Activated CD4-positive, CD25-positive, alpha-beta regulatory T cell treated with anti-CD3 and anti-CD28 coated beads, Interleukin-2, amount 50 U/mL, for 16 hours (primary cell): ENCODE results near the gene GDPD1.
"Not testable (repeated sequence)": the region's sequence is repeated elsewhere in the genome, so short reads cannot be mapped to it uniquely, and the experiment has no call there.

Experiments
- DNase-seq: peaks from one replicate; pipeline ENCODE4 v3.0.0-alpha.2; 2020; ENCODE audit warnings: low read depth, low spot score

The GDPD1 gene

DNA sequence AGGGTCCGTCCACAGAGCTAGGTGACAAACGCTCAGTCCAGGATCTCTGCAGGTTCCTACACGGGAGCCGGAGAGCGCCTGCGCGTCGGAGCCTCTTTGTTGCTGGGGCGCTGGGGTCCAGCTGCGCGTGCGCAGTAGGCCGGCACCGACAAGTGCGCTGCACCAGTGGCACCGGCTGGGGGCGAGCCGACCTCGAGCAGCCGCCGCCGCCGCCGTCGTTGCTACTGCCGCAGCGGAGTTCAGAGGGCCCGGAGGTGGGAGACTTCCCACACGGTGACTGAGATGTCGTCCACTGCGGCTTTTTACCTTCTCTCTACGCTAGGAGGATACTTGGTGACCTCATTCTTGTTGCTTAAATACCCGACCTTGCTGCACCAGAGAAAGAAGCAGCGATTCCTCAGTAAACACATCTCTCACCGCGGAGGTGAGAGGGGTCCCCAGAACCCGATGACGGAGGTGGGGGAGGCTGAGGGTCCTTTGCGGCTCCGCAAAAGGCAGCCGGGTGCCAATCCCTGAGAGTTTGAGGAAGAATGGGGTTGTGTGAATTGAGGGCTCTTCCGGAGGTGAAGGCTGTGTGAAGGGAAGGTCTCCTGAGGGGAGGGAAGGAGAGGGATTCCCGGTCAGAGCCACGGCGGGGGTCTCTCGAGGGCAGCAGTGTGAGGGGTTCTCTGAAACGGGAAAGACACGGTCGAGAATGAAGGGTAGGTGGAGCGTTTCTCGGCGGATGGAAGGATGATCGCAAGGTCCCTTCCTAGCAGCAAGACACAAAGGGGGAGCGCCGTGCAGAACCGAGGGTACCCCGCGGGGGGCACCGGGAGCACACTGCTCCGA is at the start of gene GDPD1:
Gene GDPD1, plus strand, starts transcription at position 184 of the 831 bp plus-strand sequence. Its CDS starts 99 bp downstream, at position 283.
- DNase-seq: peak; percentile 87

GRCh38 chr17:59172436-59173004 is 47.8 kb upstream of the GDPD1 start:
- no peak for DNase-seq

DNA sequence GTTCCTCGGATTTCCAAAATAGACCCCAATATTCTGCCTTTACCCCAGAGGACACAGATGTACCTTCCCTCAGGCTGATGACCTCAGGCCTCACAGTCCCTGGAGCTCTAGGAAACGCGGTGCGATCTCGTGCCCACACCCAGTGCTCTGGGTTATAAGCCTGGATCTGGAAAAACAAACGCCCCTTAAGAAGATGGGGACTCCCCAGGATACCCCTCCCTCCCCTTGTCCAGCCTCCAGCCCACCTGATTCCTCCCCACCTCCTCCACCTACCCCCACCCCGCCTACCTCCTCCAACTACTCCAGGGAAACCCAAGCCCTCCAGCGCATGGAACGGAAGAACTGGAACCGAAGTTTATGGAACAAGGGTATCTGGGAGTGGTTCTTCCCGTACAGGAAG is 45.6 kb upstream of the GDPD1 start:
- DNase-seq: no peak

DNA sequence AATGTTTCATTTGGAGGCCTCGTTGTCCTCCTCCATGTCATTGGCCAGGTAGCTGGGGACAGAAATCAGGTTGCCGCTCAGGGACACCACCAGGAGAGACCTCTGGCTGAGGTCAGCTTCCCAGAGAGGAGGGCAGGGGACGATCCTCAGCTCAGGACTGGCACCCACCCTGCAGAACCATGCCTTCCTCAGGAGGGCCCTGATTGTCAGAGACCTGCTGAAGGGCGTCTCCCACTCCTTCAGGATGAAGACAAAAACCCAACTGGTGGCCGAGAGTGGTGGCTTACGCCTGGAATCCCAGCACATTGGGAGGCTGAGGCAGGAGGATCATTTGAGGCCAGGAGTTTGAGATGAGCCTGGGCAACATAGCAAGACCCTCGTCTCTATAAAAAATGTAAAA is 45.2 kb upstream of the GDPD1 start:
- no peak for DNase-seq

- DNase-seq: no peak
Measured at GRCh38 chr17:59178266-59178985, 41.9 kb upstream of the GDPD1 start.

- not testable (repeated sequence) for DNase-seq
Measured at GRCh38 chr17:59179601-59180000, 40.7 kb upstream of the GDPD1 start.

GRCh38 chr17:59180626-59181025 is 39.7 kb upstream of the GDPD1 start:
- DNase-seq: no peak

DNA sequence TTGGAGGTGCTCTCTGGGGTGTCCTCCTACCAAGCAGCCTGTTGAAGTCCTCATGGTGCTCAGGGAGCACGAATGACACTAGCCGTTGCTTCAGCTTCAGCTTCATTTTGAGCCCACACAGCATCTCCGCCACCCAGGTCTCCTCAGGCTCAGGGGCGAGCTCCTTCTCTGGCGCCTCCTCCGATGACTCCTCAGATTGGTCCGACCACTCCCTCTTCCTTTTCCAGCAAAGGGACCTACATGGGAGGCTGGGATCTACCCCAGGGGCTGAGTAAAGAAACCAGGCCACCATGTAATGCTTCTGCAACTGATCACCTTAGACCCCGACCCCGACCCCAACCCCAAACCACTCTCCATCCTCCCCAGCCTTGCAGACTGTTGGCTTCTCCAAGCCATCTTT is 38.8 kb upstream of the GDPD1 start:
- no peak for DNase-seq

DNA sequence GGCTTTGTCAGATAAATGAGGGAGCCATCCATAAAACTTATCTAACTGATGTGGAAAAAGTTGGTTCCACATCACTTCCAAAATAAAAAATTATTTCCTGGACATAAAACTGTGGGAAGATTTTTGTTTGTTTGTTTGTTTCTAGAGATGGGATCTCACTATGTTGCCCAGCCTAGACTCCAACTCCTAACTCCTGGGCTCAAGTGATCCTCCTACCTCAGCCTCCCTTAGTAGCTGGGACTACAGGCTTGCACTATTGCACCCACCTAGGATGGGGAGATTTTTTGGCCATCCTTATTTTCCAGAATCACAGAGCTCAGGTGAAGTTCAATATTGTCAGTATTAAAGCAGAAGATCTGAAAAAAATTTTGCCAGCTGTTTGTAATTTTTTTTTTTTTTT is 34.3 kb upstream of the GDPD1 start:
- DNase-seq: no peak

- no peak for DNase-seq
Measured at GRCh38 chr17:59186850-59187249, 33.5 kb upstream of the GDPD1 start.

- no peak for DNase-seq
Measured at GRCh38 chr17:59190806-59191205, 29.5 kb upstream of the GDPD1 start.

- no peak for DNase-seq
Measured at GRCh38 chr17:59193336-59193862, 26.9 kb upstream of the GDPD1 start.

- no peak for DNase-seq
Measured at GRCh38 chr17:59199398-59199797, 20.9 kb upstream of the GDPD1 start.

GRCh38 chr17:59202320-59202719 is 18.0 kb upstream of the GDPD1 start:
- no peak for DNase-seq

DNA sequence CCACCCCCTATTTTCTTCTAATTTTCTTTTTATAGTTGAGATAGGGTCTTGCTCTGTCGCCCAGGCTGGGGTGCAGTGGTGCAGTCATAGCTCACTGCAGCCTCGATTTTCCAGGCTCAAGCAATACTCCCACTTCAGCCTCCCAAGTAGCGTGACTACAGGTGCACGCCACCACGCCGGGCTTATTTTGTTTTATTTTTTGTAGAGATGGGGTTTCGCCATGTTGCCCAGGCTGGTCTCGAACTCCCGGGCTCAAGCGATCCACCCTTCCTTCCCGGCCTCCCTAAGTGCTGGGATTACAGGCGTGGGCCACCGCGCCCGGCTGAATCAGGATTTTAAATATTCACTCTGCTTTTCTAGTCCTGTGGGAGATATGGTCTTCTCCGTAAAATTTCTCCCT is 941 bp upstream of the GDPD1 start:
- DNase-seq: no peak

DNA sequence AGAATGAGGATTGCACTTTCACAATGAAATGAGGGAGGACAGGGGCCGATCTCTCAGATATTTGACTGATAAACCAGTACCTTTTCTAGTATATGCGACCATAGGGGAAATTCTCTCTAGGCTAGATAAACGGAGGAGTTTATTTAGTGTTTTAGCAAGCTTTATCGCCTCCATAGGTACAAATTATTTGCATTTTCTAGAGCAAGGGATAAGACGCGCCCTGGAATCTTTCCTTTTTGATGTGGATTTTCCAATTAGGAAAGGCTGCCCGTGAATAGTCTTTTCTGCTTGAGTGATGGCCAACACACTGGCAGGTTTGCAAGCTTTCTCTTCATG is 351 bp upstream of the GDPD1 start:
- DNase-seq: no peak

DNA sequence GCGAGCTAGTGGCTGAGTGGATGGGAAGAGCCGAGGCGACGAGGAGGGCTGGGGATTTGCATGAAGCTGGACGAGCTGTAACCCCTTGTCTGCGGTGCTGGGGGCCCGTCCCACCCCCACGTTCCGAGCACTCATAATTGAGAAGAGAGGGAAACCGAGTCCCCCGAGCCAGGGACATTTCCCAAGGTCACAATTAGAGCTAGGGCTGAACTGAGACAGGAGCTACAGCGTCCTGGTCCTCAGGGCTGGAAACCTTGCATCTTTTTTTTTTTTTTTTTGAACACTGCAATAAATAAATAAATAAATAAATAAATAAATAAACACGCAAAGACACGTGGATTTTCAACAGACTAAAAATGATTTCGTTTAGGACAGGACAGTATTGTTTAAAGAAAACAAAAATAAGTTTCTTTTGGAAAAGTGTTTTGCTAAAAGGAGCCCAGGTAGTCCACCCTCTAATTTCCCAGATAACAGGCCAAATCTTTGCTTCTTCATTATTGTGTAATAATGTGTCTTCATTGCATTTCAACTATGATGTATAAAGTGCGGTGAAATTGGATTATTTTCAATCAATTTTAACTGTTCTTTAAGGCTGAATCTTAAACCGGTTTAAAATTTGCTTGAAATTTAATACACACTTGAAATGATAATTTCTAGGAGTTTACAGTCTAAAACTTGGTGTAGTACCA is 992 bp downstream of the GDPD1 start:
- no peak for DNase-seq

DNA sequence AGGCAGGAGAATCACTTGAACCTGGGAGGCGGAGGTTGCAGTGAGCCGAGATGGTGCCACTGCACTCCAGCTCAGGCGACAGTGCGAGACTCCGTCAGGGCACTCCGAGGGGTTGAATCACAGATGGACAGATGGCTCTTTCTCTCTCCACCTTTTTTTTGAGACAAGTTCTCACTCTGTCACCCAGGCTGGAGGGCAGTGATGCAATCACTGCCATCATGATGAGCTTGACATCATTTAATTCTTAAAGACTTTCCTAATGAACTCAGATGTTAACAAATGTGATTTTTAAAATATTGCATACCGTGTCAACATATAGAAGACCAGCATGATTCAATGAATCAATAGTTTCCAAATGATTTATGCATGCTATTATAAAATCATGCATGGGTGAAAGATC is 3.5 kb downstream of the GDPD1 start:
- DNase-seq: no peak

- not testable (repeated sequence) for DNase-seq
Measured at GRCh38 chr17:59228588-59228987, 8.3 kb downstream of the GDPD1 start.

- no peak for DNase-seq
Measured at GRCh38 chr17:59230764-59231163, 10.5 kb downstream of the GDPD1 start.

- no peak for DNase-seq
Measured at GRCh38 chr17:59234631-59235030, 14.3 kb downstream of the GDPD1 start.

- DNase-seq: no peak
Measured at GRCh38 chr17:59238906-59239305, 18.6 kb downstream of the GDPD1 start.
